ENCODE measurements around the gene LRP3.

DNA sequence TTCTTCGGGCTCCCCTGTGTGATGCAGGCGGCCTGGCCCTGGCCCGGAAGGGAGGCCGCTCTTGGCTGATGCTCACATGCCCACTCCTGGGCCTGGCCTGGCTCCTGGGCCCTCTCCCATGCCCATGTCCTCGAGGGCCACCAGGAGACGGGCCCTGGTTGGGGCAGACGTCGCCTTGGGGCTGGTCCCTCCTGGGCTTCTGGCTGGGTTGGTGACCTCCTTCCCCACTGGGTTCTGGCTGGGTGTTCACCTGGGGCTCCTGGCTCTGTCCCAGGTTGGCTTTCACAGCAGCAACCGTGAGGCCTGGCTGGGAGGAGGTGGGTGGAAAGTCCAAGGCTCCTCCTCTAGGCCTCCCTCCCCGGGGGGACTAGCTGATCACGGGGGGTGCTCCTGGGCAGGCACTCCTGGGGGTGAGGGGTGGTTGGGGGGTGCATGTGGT, 47.0 kb downstream of the LRP3 start:
- TF ChIP-seq, protein P1, sequence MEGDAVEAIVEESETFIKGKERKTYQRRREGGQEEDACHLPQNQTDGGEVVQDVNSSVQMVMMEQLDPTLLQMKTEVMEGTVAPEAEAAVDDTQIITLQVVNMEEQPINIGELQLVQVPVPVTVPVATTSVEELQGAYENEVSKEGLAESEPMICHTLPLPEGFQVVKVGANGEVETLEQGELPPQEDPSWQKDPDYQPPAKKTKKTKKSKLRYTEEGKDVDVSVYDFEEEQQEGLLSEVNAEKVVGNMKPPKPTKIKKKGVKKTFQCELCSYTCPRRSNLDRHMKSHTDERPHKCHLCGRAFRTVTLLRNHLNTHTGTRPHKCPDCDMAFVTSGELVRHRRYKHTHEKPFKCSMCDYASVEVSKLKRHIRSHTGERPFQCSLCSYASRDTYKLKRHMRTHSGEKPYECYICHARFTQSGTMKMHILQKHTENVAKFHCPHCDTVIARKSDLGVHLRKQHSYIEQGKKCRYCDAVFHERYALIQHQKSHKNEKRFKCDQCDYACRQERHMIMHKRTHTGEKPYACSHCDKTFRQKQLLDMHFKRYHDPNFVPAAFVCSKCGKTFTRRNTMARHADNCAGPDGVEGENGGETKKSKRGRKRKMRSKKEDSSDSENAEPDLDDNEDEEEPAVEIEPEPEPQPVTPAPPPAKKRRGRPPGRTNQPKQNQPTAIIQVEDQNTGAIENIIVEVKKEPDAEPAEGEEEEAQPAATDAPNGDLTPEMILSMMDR (IDR thresholded peaks at IDR 0.05): no peak
- TF ChIP-seq POLR2A (IDR thresholded peaks at IDR 0.05): no peak
